ENCODE measurements around the gene RNF208. TPM values are rescaled to one million over a fixed set of nuclear protein-coding genes. Genes with fewer than 3 reads are reported as not detected.

The RNF208 gene
- total RNA-seq, 2 donors from 2014 or later, result 10.5 to 15.6 TPM

DNA sequence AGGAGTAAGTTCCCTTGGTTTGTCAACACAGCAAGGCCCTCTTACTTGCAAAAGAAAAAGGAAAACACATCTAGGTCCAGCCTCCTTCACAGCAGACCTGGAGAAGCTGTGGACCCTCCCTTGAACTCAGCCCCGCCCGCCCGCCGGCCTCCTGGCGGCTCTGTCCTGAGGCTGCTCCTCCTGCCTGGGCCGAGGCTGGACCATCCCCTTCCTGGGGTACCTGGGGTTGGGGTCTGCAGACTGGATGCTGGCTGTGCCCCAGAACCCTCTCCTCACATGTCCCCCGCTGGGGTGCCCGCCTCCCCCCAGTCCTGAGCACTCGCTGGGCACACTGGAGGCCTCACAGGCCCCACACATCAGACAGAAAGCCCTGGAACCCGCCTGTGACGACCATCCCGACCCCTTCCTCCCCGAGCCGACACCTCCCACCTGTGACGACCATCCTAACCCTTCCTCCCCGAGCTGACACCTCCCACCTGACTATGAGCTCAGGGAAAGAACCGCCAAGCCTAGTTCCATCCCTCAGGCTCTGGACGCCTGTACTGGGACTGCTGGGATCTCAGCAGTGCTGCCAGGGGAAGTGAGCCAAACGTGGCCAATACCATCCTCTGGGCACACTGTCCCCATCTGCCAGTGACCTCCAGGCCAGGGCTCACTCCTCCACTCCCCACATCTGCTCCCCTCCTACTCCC, 43.0 kb downstream of the RNF208 start:
- no peaks in the 10 kb centered on the region for H3K4me1 Mint-ChIP-seq
- TF ChIP-seq, protein P1, sequence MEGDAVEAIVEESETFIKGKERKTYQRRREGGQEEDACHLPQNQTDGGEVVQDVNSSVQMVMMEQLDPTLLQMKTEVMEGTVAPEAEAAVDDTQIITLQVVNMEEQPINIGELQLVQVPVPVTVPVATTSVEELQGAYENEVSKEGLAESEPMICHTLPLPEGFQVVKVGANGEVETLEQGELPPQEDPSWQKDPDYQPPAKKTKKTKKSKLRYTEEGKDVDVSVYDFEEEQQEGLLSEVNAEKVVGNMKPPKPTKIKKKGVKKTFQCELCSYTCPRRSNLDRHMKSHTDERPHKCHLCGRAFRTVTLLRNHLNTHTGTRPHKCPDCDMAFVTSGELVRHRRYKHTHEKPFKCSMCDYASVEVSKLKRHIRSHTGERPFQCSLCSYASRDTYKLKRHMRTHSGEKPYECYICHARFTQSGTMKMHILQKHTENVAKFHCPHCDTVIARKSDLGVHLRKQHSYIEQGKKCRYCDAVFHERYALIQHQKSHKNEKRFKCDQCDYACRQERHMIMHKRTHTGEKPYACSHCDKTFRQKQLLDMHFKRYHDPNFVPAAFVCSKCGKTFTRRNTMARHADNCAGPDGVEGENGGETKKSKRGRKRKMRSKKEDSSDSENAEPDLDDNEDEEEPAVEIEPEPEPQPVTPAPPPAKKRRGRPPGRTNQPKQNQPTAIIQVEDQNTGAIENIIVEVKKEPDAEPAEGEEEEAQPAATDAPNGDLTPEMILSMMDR (conservative IDR thresholded peaks at IDR 0.05), result no peak
- no peaks in the 10 kb centered on the region for H3K27me3 Mint-ChIP-seq (ENCODE audit: insufficient read depth)
- Histone ChIP-seq H3K27ac (ENCODE audit: low read depth, low read length) (no peak overlapping the region), H3K4me3 (ENCODE audit: low read length) (no peak overlapping the region), H3K9me3 (ENCODE audit: control insufficient read depth, low read length) (no peaks in the 10 kb centered on the region), H3K4me1 (ENCODE audit: control insufficient read depth, insufficient read depth, low read length) (no peaks in the 10 kb centered on the region), H3K27me3 (ENCODE audit: control insufficient read depth, insufficient read depth, low read length, poor library complexity, severe bottlenecking) (peaks cover 19% of the 10 kb centered on the region), H3K36me3 (ENCODE audit: control insufficient read depth, insufficient read depth, low read length) (peaks cover 7% of the 10 kb centered on the region), H3K9ac (ENCODE audit: extremely low read depth, low read length, poor library complexity, severe bottlenecking) (no peak overlapping the region)
- H3K9me3 Mint-ChIP-seq, result no peaks in the 10 kb centered on the region
- H3K4me3 Mint-ChIP-seq, result no peak overlapping the region
- WGBS, 2 experiments (ENCODE audit: insufficient coverage in 1 of 2, insufficient read length in 1 of 2), result 93 to 99% methylated on average over 13 to 19 of the region's 19 CpGs
- DNase-seq, result no peak
- peaks cover 21% of the 10 kb centered on the region for H3K36me3 Mint-ChIP-seq (ENCODE audit: low read depth)
- no peak overlapping the region for H3K27ac Mint-ChIP-seq

DNA sequence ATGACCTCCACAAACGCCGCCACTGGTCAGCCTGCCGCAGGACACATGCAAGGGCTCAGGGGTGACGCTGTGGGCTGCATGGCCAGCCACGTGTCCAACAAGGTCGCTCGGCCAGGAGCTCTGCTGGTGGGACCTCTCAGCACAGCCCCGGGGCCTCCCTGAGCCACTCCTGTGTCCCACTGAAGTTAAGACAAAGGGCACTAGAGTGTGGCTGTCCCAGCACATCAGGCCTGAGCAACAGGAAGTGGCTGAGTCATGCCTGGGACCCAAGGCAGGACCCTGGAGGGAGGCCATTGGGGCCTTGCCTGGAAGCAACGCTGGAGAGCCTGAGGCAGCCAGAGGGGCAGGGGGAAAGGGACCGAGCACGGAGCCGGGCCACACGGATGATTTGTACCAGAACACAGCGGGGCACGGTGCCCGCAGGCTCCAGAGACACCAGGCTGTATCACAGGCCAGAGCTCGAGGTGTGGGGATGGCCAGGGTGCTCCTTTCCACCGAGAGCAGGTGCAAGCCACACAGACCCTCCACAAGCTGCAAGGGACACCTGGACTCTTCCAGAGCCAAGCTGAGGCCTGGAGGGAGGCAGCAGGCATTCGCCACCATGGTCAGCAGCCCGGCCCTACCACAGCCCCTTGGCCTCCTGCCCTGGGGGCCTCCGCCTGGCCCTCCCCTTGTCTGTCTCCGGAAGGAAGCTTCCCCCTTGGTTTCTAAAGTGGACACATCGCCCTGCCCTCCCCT, 43.7 kb downstream of the RNF208 start:
- 95 to 96% methylated on average over 9 to 23 of the region's 23 CpGs for WGBS, 2 experiments (ENCODE audit: insufficient coverage in 1 of 2, insufficient read length in 1 of 2)

DNA sequence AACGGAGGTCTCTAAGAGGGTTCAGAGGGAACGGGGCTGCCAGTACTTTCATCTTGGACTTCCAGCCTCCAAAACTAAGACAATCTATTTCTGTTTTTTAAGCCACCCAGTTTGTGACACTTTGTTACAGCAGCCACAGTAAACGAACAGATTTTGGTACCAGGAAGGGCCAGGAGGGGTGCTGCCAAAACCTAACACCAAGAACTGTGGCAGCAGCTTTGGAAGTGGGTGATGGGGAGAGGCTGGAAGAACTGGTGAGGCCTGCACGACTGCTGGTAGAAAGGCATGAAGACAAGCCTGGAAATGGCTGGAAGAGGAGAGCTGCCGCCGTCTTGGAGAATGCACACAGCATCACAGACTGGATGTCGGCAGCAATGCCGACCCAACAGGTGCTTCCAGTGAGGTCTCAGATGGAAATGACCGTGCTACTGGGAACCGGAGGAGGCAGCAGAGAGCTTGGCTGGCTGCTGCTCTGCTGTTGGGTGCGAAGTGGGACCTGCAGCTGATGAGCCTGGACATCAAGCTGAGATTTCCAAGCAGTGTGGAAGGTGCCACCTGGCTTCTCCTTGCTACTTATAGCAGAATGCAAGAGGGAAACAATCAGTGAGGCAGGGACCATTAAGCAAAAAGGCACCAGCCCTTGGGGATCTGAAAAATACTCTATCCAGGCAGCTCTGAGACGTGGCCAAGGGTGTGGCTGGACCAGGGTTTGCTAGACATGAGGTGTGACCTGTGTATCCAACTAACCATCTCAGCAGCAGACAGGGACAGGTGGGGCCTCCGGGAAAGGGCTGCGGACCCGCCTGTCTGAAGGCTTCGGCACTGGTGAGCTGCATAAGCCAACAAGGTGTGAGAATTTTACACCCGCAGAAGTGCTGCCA, 45.5 kb downstream of the RNF208 start:
- H3K36me3 ChIP-seq (ENCODE audit: control insufficient read depth, insufficient read depth, low read length), result no peaks in the 10 kb centered on the region
- Mint-ChIP-seq H3K27me3 (ENCODE audit: insufficient read depth) (peaks cover 17% of the 10 kb centered on the region), H3K4me1 (no peaks in the 10 kb centered on the region), H3K36me3 (ENCODE audit: low read depth) (peaks cover 6% of the 10 kb centered on the region), H3K4me3 (no peak overlapping the region), H3K27ac (no peak overlapping the region), H3K9me3 (no peaks in the 10 kb centered on the region)
- H3K4me3 ChIP-seq (ENCODE audit: low read length), result no peak overlapping the region
- no peaks in the 10 kb centered on the region for H3K4me1 ChIP-seq (ENCODE audit: control insufficient read depth, insufficient read depth, low read length)
- no peaks in the 10 kb centered on the region for H3K9me3 ChIP-seq (ENCODE audit: control insufficient read depth, low read length)
- H3K9ac ChIP-seq (ENCODE audit: extremely low read depth, low read length, poor library complexity, severe bottlenecking), result no peak overlapping the region
- 66 to 69% methylated on average over 16 to 17 of the region's 17 CpGs for WGBS, 2 experiments (ENCODE audit: insufficient coverage in 1 of 2, insufficient read length in 1 of 2)
- H3K27ac ChIP-seq (ENCODE audit: low read depth, low read length), result no peak overlapping the region
- TF ChIP-seq, protein P1 (conservative IDR thresholded peaks at IDR 0.05), result peak; percentile 77
- peak; percentile 81 for DNase-seq
- peaks cover 42% of the 10 kb centered on the region for H3K27me3 ChIP-seq (ENCODE audit: control insufficient read depth, insufficient read depth, low read length, poor library complexity, severe bottlenecking)

More for the DNA sequence above, 43.7 kb downstream of the RNF208 start:
- Mint-ChIP-seq H3K4me1 (no peaks in the 10 kb centered on the region), H3K9me3 (no peaks in the 10 kb centered on the region), H3K27me3 (ENCODE audit: insufficient read depth) (peaks cover 2% of the 10 kb centered on the region), H3K36me3 (ENCODE audit: low read depth) (peaks cover 14% of the 10 kb centered on the region), H3K4me3 (no peak overlapping the region), H3K27ac (no peak overlapping the region)
- DNase-seq, result no peak
- Histone ChIP-seq H3K9ac (ENCODE audit: extremely low read depth, low read length, poor library complexity, severe bottlenecking) (no peak overlapping the region), H3K9me3 (ENCODE audit: control insufficient read depth, low read length) (no peaks in the 10 kb centered on the region), H3K27me3 (ENCODE audit: control insufficient read depth, insufficient read depth, low read length, poor library complexity, severe bottlenecking) (peaks cover 26% of the 10 kb centered on the region), H3K36me3 (ENCODE audit: control insufficient read depth, insufficient read depth, low read length) (peaks cover 4% of the 10 kb centered on the region), H3K27ac (ENCODE audit: low read depth, low read length) (no peak overlapping the region), H3K4me3 (ENCODE audit: low read length) (no peak overlapping the region), H3K4me1 (ENCODE audit: control insufficient read depth, insufficient read depth, low read length) (no peaks in the 10 kb centered on the region)
- TF ChIP-seq, protein P1 (conservative IDR thresholded peaks at IDR 0.05), result no peak

All from endodermal cell (in vitro differentiated cells).